Vagina (tissue), 2 donors: ENCODE results near the gene RAB13.

Source experiments
- CTCF ChIP-seq, 3 experiments: fragments of 450-650 bp in 2 of 3; fragments of 200-600 bp in 1 of 3; sonication (generic) in 1 of 3; IDR thresholded peaks; one replicate each; pipeline ENCODE4 v1.5.1; 2017 to 2019; ENCODE audit warnings: antibody characterized with exemption in 3 of 3, mild to moderate bottlenecking in 2 of 3, moderate library complexity in 2 of 3
- POLR2A ChIP-seq, 2 donors: fragments of 450-650 bp; IDR thresholded peaks; one replicate each; pipeline ENCODE4 v1.6.1; 2017; ENCODE audit warnings: antibody characterized with exemption in 2 of 2, mild to moderate bottlenecking in 2 of 2, moderate library complexity in 2 of 2
- POLR2AphosphoS5 ChIP-seq, 2 donors: sonication (generic); formaldehyde crosslinking; IDR thresholded peaks; one replicate each; pipeline ENCODE4 v1.9.0; 2017; ENCODE audit warnings: antibody characterized with exemption in 2 of 2, mild to moderate bottlenecking in 2 of 2, low read depth in 1 of 2; ENCODE audit not compliant: insufficient read depth in 1 of 2

- TF ChIP-seq POLR2AphosphoS5 (IDR thresholded peaks at IDR 0.05; ENCODE audit: insufficient read depth in 1 of 2, low read depth in 1 of 2) (no peak), CTCF (IDR thresholded peaks at IDR 0.05) (no peak), POLR2A (IDR thresholded peaks at IDR 0.05) (no peak)
Observed at GRCh38 chr1:153936011-153936802, 49.9 kb downstream of the RAB13 start.
